VCaP (cell line): ENCODE data around the gene ADGRB3.
"Not testable (repeated sequence)": the region's sequence is repeated elsewhere in the genome, so short reads cannot be mapped to it uniquely, and the experiment has no call there.

Experiments used
- H3K27ac ChIP-seq: fragments of 450-650 bp; 2 replicates; pipeline ENCODE4 v1.5.1; 2017
- TF ChIP-seq, protein P1 (sequence below): fragments of 450-650 bp; conservative IDR thresholded peaks from 2 replicates; pipeline ENCODE4 v1.5.1; 2017; ENCODE audit warnings: mild to moderate bottlenecking, moderate library complexity

Gene ADGRB3

GRCh38 chr6:68876792-68877493 lies 241.9 kb downstream of the ADGRB3 start:
- TF ChIP-seq, protein P1, sequence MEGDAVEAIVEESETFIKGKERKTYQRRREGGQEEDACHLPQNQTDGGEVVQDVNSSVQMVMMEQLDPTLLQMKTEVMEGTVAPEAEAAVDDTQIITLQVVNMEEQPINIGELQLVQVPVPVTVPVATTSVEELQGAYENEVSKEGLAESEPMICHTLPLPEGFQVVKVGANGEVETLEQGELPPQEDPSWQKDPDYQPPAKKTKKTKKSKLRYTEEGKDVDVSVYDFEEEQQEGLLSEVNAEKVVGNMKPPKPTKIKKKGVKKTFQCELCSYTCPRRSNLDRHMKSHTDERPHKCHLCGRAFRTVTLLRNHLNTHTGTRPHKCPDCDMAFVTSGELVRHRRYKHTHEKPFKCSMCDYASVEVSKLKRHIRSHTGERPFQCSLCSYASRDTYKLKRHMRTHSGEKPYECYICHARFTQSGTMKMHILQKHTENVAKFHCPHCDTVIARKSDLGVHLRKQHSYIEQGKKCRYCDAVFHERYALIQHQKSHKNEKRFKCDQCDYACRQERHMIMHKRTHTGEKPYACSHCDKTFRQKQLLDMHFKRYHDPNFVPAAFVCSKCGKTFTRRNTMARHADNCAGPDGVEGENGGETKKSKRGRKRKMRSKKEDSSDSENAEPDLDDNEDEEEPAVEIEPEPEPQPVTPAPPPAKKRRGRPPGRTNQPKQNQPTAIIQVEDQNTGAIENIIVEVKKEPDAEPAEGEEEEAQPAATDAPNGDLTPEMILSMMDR, result peak; percentile 71
- H3K27ac ChIP-seq, result no peak overlapping the region

DNA sequence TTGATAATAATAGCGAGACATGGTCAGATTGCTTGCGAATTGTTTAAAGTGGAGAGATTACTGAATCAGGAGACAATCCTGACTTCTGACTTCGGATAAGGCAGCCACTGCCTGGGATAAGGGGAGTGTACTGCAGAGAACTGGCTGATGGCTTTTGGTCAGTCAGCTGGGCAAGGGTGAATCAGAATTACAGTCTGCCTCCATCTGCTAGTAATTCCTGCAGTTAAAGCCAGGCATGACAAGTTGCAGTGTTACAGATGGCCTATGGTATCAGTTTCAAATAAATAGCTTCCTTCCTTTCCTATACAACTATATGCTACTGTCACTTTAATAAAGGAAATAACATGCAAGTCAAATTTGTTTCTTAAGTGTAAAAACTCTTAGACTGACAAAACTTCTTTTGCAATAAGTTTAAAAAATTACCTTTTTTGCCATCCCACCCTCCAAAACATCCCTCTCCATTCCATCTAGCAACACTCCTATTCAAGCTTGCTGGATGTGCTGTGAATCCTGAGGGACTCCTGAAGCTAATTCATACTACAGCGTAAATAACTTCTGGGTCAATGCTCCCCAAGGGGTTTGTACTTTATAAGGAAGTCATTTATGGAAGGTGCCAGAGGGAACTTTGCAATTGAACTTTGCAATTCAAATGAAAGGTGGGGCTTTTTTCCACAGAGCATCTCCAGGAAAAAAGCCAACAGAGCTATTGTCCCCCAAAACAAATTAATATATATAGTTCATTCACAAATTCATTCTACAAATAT lies 245.2 kb downstream of the ADGRB3 start:
- no peak overlapping the region for H3K27ac ChIP-seq
- TF ChIP-seq, protein P1, result no peak

- H3K27ac ChIP-seq, result not testable (repeated sequence)
Measured at GRCh38 chr6:68883325-68883724, 248.2 kb downstream of the ADGRB3 start.

DNA sequence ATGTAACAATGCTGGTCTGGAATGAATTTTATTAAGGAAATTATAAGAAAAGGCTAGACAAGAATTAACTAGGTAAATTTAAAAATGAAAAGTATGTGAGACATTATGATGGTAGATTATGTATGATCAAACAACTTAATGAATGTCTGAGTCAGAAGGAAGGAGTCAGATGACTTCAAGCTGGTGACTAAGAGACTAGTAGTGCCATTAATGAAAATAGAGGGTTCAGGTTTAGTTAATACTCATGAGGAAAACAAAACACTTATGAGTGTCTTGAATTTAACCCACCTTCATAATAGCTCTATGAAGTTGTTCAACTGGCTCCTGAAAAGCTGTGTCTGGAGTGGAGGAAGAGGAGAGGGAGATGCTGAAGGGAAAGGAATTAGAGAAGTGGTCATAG lies 256.3 kb downstream of the ADGRB3 start:
- no peak overlapping the region for H3K27ac ChIP-seq
- TF ChIP-seq, protein P1, result no peak

DNA sequence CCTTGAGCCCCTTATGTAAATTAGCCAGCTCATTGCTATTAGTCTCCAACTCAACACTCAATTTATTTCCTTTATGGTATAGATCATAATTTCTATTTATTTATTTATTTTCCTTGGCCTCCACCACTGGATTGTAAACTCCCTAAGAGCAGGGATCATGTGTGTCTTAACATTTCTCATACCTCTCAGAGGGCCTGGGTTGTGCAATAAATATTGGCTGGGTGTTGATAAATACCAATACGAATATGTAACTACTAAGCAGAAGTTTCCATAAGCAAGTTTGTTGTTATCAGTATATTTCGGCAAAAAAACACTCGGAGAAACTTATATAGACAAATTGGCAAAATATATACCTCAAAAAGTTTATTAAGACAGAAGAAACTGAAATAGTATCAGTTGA lies 257.4 kb downstream of the ADGRB3 start:
- TF ChIP-seq, protein P1, result no peak
- H3K27ac ChIP-seq, result no peak overlapping the region

GRCh38 chr6:68895929-68896328 lies 260.8 kb downstream of the ADGRB3 start:
- no peak overlapping the region for H3K27ac ChIP-seq
- TF ChIP-seq, protein P1, result no peak

- H3K27ac ChIP-seq, result no peak overlapping the region
- TF ChIP-seq, protein P1, result no peak
Measured at GRCh38 chr6:68901044-68901443, 266.0 kb downstream of the ADGRB3 start.

DNA sequence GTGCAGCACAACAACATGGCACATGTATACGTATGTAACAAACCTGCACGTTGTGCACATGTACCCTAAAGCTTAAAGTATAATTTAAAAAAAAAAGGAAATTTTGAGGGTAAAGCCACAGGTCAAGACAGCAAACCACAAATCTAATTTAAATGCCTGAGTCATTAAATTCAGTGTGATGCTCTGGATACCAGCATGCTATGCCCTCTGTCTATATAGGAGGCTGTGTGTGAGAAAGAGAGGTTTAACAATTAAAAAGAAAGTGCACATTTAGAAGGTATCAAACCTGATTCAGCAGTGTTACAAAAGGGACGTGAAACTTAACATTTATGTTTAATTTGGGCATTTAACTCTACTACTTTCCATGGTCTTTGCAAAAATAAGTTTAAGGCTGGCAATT lies 276.3 kb downstream of the ADGRB3 start:
- TF ChIP-seq, protein P1, result no peak
- no peak overlapping the region for H3K27ac ChIP-seq
